DOHH2 (cell line): ENCODE data around the gene OR5K1.

ENCODE experiments used
- CTCF ChIP-seq: fragments of 200-600 bp; sonication (generic); IDR thresholded peaks from one replicate; pipeline ENCODE4 v1.5.1; 2014; ENCODE audit warnings: antibody characterized with exemption, mild to moderate bottlenecking, low read depth, low read length; ENCODE audit not compliant: poor library complexity, severe bottlenecking
- EZH2phosphoT487 ChIP-seq: fragments of 200-600 bp; sonication (generic); IDR thresholded peaks from 2 replicates; pipeline ENCODE4 v1.6.1; 2017; ENCODE audit warnings: borderline replicate concordance, mild to moderate bottlenecking, antibody characterized with exemption, low read length, moderate library complexity, mixed read lengths

- TF ChIP-seq CTCF, result no peak
- TF ChIP-seq EZH2phosphoT487, result no peak
Measured at GRCh38 chr3:98519351-98519750, 56.4 kb downstream of the OR5K1 start.
